K562 (cell line): Measurements from ENCODE around the gene TMEM184B. TPM values are rescaled to one million over a fixed set of nuclear protein-coding genes. Genes with fewer than 3 reads are reported as not detected.

Experiments used
- ATAC-seq: fragments of 200-7000 bp; cut with Tn5 transposase; 3 replicates; pipeline ENCODE4 v1.9.1; 2020; ENCODE audit warnings: moderate library complexity
- BruUV-seq: library from RNA; stranded (reverse); fragments of 400-500 nt; replicated peaks from 2 replicates; lab custom pipeline; 2021; lab: Mats Ljungman, UMichigan
- CTCF ChIA-PET: fragments of 300-600 bp; formaldehyde crosslinking; extraction: SDS; loops from one replicate; lab custom pipeline; 2021; ENCODE audit warnings: low intra/inter-chr PET ratio; lab: Yijun Ruan, JAX
- POLR2A ChIA-PET: fragments of 300-600, 350-650 bp; sonication (Branson Sonifier 250); formaldehyde crosslinking; extraction: SDS; loops from one replicate; lab custom pipeline; 2021; ENCODE audit warnings: antibody characterized with exemption, inconsistent platforms; lab: Yijun Ruan, JAX
- DNase-seq, 4 experiments: peaks; one replicate each; pipeline versions ENCODE4 v3.0.0 to v3.0.0-alpha.2; 2011 to 2018; ENCODE audit warnings: low spot score in 3 of 4, mixed read lengths in 3 of 4; ENCODE audit errors: extremely low read depth in 1 of 4
- FAIRE-seq: peaks from 2 replicates; lab custom pipeline; 2011; peaks lifted over from hg19 to GRCh38; lab: Jason Lieb, UNC
- H2AFZ ChIP-seq: 2 replicates; pipeline ENCODE4 v1.6.0; 2011; ENCODE audit warnings: low read depth, low read length, control low read depth, inconsistent platforms
- H3K27ac ChIP-seq: fragments of 200-600 bp; 3 replicates; pipeline ENCODE4 v1.8.0; 2011; ENCODE audit warnings: low read depth, mild to moderate bottlenecking, control low read depth, inconsistent platforms, low read length, moderate library complexity, mixed read lengths; ENCODE audit errors: extremely low read depth
- H3K27me3 ChIP-seq, 2 experiments: fragments of 300-600 bp in 1 of 2; 2 replicates in 1 of 2; 3 replicates in 1 of 2; pipeline versions ENCODE4 v1.6.0 to v1.8.0; 2011; ENCODE audit warnings: inconsistent platforms in 2 of 2, low read length in 2 of 2, mild to moderate bottlenecking in 1 of 2, mixed read lengths in 1 of 2, moderate library complexity in 1 of 2; ENCODE audit not compliant: control insufficient read depth in 2 of 2, insufficient read depth in 2 of 2
- H3K36me3 ChIP-seq: fragments of 300-600 bp; 3 replicates; pipeline ENCODE4 v1.8.0; 2011; ENCODE audit warnings: mild to moderate bottlenecking, low read length, inconsistent platforms; ENCODE audit not compliant: control insufficient read depth, insufficient read depth
- H3K4me1 ChIP-seq, 2 experiments: fragments of 200-600 bp in 1 of 2; replicated peaks in 1 of 2; 2 replicates in 1 of 2; 3 replicates in 1 of 2; pipeline versions ENCODE4 v1.5.1 to v1.8.0; 2011; ENCODE audit warnings: inconsistent platforms in 2 of 2, low read length in 2 of 2, mild to moderate bottlenecking in 1 of 2, mixed read lengths in 1 of 2, moderate library complexity in 1 of 2; ENCODE audit not compliant: control insufficient read depth in 2 of 2, insufficient read depth in 2 of 2
- H3K4me2 ChIP-seq: 2 replicates; pipeline ENCODE4 v1.6.1; 2011; ENCODE audit warnings: low read length, control low read depth, inconsistent platforms, mixed read lengths; ENCODE audit not compliant: insufficient read depth
- H3K4me3 ChIP-seq: fragments of 200-600 bp; sonication (generic), shearing (Covaris generic); 2 replicates; pipeline ENCODE4 v1.5.1; 2016; ENCODE audit warnings: control low read depth, inconsistent platforms
- H3K79me2 ChIP-seq: fragments of 200-600 bp; 3 replicates; pipeline ENCODE4 v1.8.0; 2011; ENCODE audit warnings: low read length, inconsistent platforms; ENCODE audit not compliant: control insufficient read depth, insufficient read depth
- H3K9ac ChIP-seq, 2 experiments: 2 replicates each; pipeline versions ENCODE4 v1.6.0 to v1.6.1; 2011; ENCODE audit warnings: low read depth in 2 of 2, low read length in 2 of 2, control low read depth in 1 of 2, inconsistent platforms in 1 of 2, mild to moderate bottlenecking in 1 of 2, mixed read lengths in 1 of 2; ENCODE audit not compliant: insufficient read depth in 1 of 2
- H3K9me1 ChIP-seq: one replicate; pipeline ENCODE4 v1.6.0; 2011; ENCODE audit warnings: inconsistent platforms, mild to moderate bottlenecking, low read length, moderate library complexity; ENCODE audit not compliant: control insufficient read depth, insufficient read depth
- H3K9me3 ChIP-seq: replicated peaks from 2 replicates; pipeline ENCODE4 v1.5.1; 2011; ENCODE audit warnings: low read depth, low read length, inconsistent platforms; ENCODE audit not compliant: control insufficient read depth, insufficient read depth
- H4K20me1 ChIP-seq: replicated peaks from 2 replicates; pipeline ENCODE4 v1.6.1; 2011; ENCODE audit warnings: low read length, inconsistent platforms, mixed read lengths; ENCODE audit not compliant: control insufficient read depth, insufficient read depth
- BCOR ChIP-seq: fragments of 450-650 bp; IDR thresholded peaks from 2 replicates; pipeline ENCODE4 v1.6.1; 2016
- ETV6 ChIP-seq, 3 experiments: fragments of 150-350 bp in 1 of 3; sonication (generic) in 1 of 3; formaldehyde crosslinking in 1 of 3; IDR thresholded peaks; 2 replicates each; pipeline versions ENCODE4 v1.6.1 to v1.8.0; 2014 to 2022; ENCODE audit warnings: borderline replicate concordance in 2 of 3, low read depth in 2 of 3, antibody characterized with exemption in 1 of 3, low read length in 1 of 3, mild to moderate bottlenecking in 1 of 3, missing genetic modification reagents in 1 of 3
- NFE2L1 ChIP-seq: fragments of 450-650 bp; IDR thresholded peaks from 2 replicates; pipeline ENCODE4 v1.6.1; 2016; ENCODE audit warnings: missing genetic modification characterization, low read depth, mild to moderate bottlenecking, missing compliant biosample characterization, moderate library complexity, borderline replicate concordance
- SLC30A9 ChIP-seq: fragments of 250-450 bp; sonication (Bioruptor Pico); IDR thresholded peaks from 2 replicates; pipeline ENCODE4 v1.8.0; 2022; ENCODE audit warnings: mild to moderate bottlenecking, moderate library complexity
- SREBF2 ChIP-seq: sonication (generic); formaldehyde crosslinking; IDR thresholded peaks from 2 replicates; pipeline ENCODE4 v1.4.0; 2020; ENCODE audit warnings: mild to moderate bottlenecking, missing genetic modification reagents
- ZNF212 ChIP-seq: fragments of 450-650 bp; formaldehyde crosslinking; IDR thresholded peaks from 2 replicates; pipeline ENCODE4 v1.4.0; 2020; ENCODE audit warnings: mild to moderate bottlenecking
- WGBS: fragments of 100-300 bp; shearing (Covaris generic); methylation state at CpG from one replicate; pipeline ENCODE4 v1.1.6; 2016; ENCODE audit warnings: low coverage, mixed read lengths; ENCODE audit not compliant: insufficient coverage; ENCODE audit errors: missing lambda C conversion rate; 5-methylcytosine and 5-hydroxymethylcytosine counted together
- in situ Hi-C: fragments of 300-500 bp; cut with MboI; formaldehyde crosslinking; loops from 4 replicates; pipeline ENCODE4 v1.15.0; 2018; ENCODE audit warnings: inconsistent platforms, mixed read lengths
- intact Hi-C: fragments of 100-400 bp; cut with micrococcal nuclease; formaldehyde crosslinking; loops from 2 replicates; pipeline ENCODE4 v1.14.2; 2022
- polyA plus RNA-seq, 8 experiments: library from polyadenylated mRNA; depleted of rRNA in 4 of 8; stranded (reverse) in 5 of 8; unstranded in 3 of 8; fragments of >200 nt; fragmentation: Nextera tagmentation in 2 of 8; fragmentation: Illumina TruSeq in 1 of 8; extraction: Ambion mirVana in 2 of 8; extraction: Trizol in 1 of 8; gene quantifications; 2 replicates each; pipeline versions ENCODE4 v1.2.1 to v1.2.3, GENCODE V29; 2011 to 2014; ENCODE audit warnings: inconsistent platforms in 1 of 8, missing spikeins in 1 of 8
- total RNA-seq, 7 experiments: library from RNA; depleted of rRNA in 6 of 7; stranded (reverse); fragments of >200 nt in 6 of 7; fragmentation: Illumina TruSeq in 2 of 7; extraction: Trizol in 2 of 7; gene quantifications; 2 replicates each; pipeline versions ENCODE4 v1.2.1 to v1.2.3, GENCODE V29; 2011 to 2021; ENCODE audit warnings: low replicate concordance in 1 of 7
- TF ChIP-seq, protein P1 (sequence below): fragments of 250-450 bp; sonication (Bioruptor Pico); IDR thresholded peaks from 2 replicates; pipeline ENCODE4 v1.5.0; 2020; ENCODE audit warnings: mild to moderate bottlenecking
- TF ChIP-seq, protein P2 (sequence below): fragments of 250-450 bp; sonication (Bioruptor Pico); IDR thresholded peaks from 2 replicates; pipeline ENCODE4 v1.4.0; 2020

The TMEM184B gene
- total and polyA plus RNA-seq, 9 of the 15 experiments (the other 6 are each of a cell fraction or from before 2014, with no cell fraction given), result 0.31 to 25.1 (median 6.2) TPM

DNA sequence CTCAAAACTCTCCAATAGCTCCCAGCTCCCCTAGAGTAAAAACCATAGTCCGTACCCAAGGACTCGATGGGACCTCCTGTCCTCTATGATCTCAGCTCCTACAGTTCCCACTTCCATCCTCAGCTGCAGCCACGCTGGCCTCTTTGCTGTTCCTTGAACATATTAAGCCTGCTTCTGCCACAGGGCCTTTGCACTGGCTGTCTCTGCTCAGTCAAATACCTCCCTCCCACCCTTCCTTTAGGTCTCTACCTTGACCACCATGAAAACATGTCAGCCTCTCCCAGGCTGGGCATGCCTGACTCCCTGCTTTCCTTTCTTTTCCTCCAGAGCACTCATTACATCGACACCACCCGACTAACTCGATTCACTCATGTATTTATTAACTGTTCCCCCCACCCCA lies 24.5 kb downstream of the TMEM184B start:
- Histone ChIP-seq H2AFZ (no peak overlapping the region), H3K27ac (no peak overlapping the region), H3K9me3 (no peaks in the 10 kb centered on the region), H3K79me2 (no peaks in the 10 kb centered on the region; the same call in 2 of the 3 replicates)
- in situ Hi-C loops, result no loop called here
- intact Hi-C loops, result no loop called here
- TF ChIP-seq, protein P1, sequence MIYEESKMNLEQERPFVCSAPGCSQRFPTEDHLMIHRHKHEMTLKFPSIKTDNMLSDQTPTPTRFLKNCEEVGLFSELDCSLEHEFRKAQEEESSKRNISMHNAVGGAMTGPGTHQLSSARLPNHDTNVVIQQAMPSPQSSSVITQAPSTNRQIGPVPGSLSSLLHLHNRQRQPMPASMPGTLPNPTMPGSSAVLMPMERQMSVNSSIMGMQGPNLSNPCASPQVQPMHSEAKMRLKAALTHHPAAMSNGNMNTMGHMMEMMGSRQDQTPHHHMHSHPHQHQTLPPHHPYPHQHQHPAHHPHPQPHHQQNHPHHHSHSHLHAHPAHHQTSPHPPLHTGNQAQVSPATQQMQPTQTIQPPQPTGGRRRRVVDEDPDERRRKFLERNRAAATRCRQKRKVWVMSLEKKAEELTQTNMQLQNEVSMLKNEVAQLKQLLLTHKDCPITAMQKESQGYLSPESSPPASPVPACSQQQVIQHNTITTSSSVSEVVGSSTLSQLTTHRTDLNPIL (CRISPR knock-in tag), result no peak
- peak; percentile 11; the same call in 1 of the 2 replicates for TF ChIP-seq BCOR
- TF ChIP-seq, all 486 proteins: peak for 1
- CTCF ChIA-PET, result no interaction called here
- DNase-seq (no peak), ATAC-seq (no peak), FAIRE-seq (no peak)
- 0 out of 2 replicates have a peak, but pooled peaks cover 7% of the 10 kb centered on the region for H4K20me1 ChIP-seq
- H3K4me3 ChIP-seq, result no peak overlapping the region
- H3K4me1 ChIP-seq, result peaks cover 0 to 4% of the 10 kb centered on the region in 2 experiments; a peak in 2 of 5 replicates
- no peak overlapping the region for H3K4me2 ChIP-seq
- no peaks in the 10 kb centered on the region for H3K9me1 ChIP-seq
- 84% methylated on average over 6 of the region's 6 CpGs for WGBS
- BruUV-seq, result no TSS peak
- no peak overlapping the region for H3K9ac ChIP-seq
- H3K36me3 ChIP-seq, result peaks cover 21% of the 10 kb centered on the region; the same call in 1 of the 3 replicates
- no peaks in the 10 kb centered on the region for H3K27me3 ChIP-seq
- POLR2A ChIA-PET, result no interaction called here

DNA sequence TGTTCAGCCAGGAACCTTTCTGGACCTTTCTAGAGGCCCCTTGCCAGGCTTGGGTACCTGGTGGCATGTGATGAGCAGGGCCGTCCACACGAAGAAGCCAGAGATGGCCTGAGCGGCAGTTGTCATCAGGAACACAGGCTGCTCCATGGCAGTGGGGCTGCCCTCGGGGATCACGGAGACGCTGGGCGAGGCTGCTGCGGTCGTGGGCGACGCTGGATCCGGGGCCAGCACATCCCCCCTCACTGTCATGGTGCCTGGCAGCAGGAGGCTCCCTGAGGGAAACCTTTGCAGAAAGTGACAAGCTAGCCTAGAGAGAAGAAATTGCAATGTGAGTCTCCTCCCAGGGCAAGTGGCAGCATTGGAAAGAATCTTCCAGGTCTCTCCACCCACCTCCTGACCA lies 25.1 kb downstream of the TMEM184B start:
- no peaks in the 10 kb centered on the region for H3K27me3 ChIP-seq
- H3K4me2 ChIP-seq, result no peak overlapping the region
- no peak overlapping the region for H2AFZ ChIP-seq
- 90% methylated on average over 6 of the region's 12 CpGs for WGBS
- ATAC-seq (no peak), DNase-seq (no peak), FAIRE-seq (no peak)
- no peaks in the 10 kb centered on the region for H3K9me3 ChIP-seq
- in situ Hi-C loops (no loop called here), intact Hi-C loops (no loop called here)
- H3K9me1 ChIP-seq, result no peaks in the 10 kb centered on the region
- POLR2A ChIA-PET, result no interaction called here
- peaks cover 0 to 4% of the 10 kb centered on the region in 2 experiments; a peak in 2 of 5 replicates for H3K4me1 ChIP-seq
- CTCF ChIA-PET, result no interaction called here
- 0 out of 2 replicates have a peak, but pooled peaks cover 7% of the 10 kb centered on the region for H4K20me1 ChIP-seq
- no TSS peak for BruUV-seq
- peaks cover 21% of the 10 kb centered on the region; the same call in 1 of the 3 replicates for H3K36me3 ChIP-seq
- H3K9ac ChIP-seq, result no peak overlapping the region
- H3K4me3 ChIP-seq, result no peak overlapping the region
- no peaks in the 10 kb centered on the region; the same call in 2 of the 3 replicates for H3K79me2 ChIP-seq
- H3K27ac ChIP-seq, result no peak overlapping the region
- no peak for TF ChIP-seq NFE2L1
- TF ChIP-seq ETV6 (IDR thresholded peaks at IDR 0.05; ENCODE audit: borderline replicate concordance in 1 of 2, low read depth in 2 of 2, low read length in 1 of 2), result no peak
- TF ChIP-seq ETV6 (CRISPR knock-in tag; IDR thresholded peaks at IDR 0.05; ENCODE audit: borderline replicate concordance), result no peak
- no peak for TF ChIP-seq SLC30A9 (CRISPR knock-in tag)
- no peak for TF ChIP-seq ZNF212
- TF ChIP-seq, protein P2, sequence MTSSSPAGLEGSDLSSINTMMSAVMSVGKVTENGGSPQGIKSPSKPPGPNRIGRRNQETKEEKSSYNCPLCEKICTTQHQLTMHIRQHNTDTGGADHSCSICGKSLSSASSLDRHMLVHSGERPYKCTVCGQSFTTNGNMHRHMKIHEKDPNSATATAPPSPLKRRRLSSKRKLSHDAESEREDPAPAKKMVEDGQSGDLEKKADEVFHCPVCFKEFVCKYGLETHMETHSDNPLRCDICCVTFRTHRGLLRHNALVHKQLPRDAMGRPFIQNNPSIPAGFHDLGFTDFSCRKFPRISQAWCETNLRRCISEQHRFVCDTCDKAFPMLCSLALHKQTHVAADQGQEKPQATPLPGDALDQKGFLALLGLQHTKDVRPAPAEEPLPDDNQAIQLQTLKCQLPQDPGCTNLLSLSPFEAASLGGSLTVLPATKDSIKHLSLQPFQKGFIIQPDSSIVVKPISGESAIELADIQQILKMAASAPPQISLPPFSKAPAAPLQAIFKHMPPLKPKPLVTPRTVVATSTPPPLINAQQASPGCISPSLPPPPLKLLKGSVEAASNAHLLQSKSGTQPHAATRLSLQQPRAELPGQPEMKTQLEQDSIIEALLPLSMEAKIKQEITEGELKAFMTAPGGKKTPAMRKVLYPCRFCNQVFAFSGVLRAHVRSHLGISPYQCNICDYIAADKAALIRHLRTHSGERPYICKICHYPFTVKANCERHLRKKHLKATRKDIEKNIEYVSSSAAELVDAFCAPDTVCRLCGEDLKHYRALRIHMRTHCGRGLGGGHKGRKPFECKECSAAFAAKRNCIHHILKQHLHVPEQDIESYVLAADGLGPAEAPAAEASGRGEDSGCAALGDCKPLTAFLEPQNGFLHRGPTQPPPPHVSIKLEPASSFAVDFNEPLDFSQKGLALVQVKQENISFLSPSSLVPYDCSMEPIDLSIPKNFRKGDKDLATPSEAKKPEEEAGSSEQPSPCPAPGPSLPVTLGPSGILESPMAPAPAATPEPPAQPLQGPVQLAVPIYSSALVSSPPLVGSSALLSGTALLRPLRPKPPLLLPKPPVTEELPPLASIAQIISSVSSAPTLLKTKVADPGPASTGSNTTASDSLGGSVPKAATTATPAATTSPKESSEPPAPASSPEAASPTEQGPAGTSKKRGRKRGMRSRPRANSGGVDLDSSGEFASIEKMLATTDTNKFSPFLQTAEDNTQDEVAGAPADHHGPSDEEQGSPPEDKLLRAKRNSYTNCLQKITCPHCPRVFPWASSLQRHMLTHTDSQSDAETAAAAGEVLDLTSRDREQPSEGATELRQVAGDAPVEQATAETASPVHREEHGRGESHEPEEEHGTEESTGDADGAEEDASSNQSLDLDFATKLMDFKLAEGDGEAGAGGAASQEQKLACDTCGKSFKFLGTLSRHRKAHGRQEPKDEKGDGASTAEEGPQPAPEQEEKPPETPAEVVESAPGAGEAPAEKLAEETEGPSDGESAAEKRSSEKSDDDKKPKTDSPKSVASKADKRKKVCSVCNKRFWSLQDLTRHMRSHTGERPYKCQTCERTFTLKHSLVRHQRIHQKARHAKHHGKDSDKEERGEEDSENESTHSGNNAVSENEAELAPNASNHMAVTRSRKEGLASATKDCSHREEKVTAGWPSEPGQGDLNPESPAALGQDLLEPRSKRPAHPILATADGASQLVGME (CRISPR knock-in tag), result no peak
- no peak for TF ChIP-seq SREBF2 (CRISPR knock-in tag)
